ENCODE results near the gene NEMP2. TPM values are rescaled to one million over a fixed set of nuclear protein-coding genes. Genes with fewer than 3 reads are reported as not detected.

NEMP2 gene
- total RNA-seq, 1 experiment from 2014 or later = 8.3 TPM

DNA sequence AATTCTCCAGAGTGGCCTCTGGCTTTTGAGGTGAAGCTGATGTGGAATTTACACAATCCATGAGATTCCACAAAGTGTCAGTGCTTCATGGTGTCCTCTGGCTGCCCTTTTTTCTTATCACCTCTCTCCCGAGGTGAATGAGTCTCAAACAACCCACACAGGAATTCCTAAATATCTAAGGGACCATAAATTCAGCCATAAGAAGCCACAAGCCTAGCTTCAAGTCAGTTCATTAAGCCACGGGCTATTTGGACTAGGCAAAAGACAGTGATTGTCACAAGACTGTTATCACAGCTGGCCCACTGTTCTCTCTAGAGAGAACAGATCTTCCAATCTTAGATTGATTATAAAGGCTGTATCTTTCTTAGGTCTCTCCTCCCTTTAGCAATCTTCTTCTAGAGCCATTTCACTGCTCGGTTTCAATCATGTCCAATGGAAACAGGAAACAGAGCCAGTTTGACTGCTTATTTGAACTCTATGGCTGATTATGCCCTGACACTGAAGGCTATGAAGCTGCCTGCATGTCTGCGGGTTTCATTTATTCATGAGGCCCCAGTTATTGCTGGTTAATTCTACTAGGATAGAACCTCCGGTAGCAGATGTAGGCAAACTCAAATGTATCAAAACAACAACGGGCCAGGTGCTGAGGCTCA, 4.1 kb downstream of the NEMP2 start:
- Histone ChIP-seq H3K27me3 (ENCODE audit: insufficient read depth, low read depth) (no peaks in the 10 kb centered on the region), H4K20me1 (ENCODE audit: insufficient read depth) (no peaks in the 10 kb centered on the region), H3K4me2 (no peak overlapping the region), H3K27ac (no peak overlapping the region), H3K9me3 (ENCODE audit: insufficient read depth, low read depth) (no peaks in the 10 kb centered on the region), H3F3A (ENCODE audit: insufficient read depth, low read depth) (no peaks in the 10 kb centered on the region), H3K79me2 (ENCODE audit: low read depth) (0 out of 2 replicates have a peak, but pooled peaks cover under 1% of the 10 kb centered on the region), H3K9me2 (ENCODE audit: insufficient read depth) (no peaks in the 10 kb centered on the region), H3K36me3 (ENCODE audit: low read depth) (no peaks in the 10 kb centered on the region), H3K4me1 (replicated peaks; ENCODE audit: insufficient read depth) (peaks cover 24% of the 10 kb centered on the region), H3K4me3 (no peak overlapping the region), H2AFZ (no peak overlapping the region)
- ChIA-PET CTCF (no interaction called here), POLR2A (ENCODE audit: unreplicated experiment) (interaction anchor here (0.7 kb wide), 1 partner anchor 50 kb away, joined by 3 read pairs; no protein-coding TSS in a partner anchor)
- TF ChIP-seq CTCF (conservative IDR thresholded peaks at IDR 0.05) (no peak), EZH2 (IDR thresholded peaks at IDR 0.05; ENCODE audit: low read depth) (no peak)
- BruUV-seq (replicated peaks) = no TSS peak
- intact Hi-C loops (cut with micrococcal nuclease; ENCODE audit: unreplicated experiment) = loop anchor here (10.0 kb wide), 1 partner anchor 114 kb away; the partner anchor contains the start of gene NAB1
- DNase-seq = no peak

DNA sequence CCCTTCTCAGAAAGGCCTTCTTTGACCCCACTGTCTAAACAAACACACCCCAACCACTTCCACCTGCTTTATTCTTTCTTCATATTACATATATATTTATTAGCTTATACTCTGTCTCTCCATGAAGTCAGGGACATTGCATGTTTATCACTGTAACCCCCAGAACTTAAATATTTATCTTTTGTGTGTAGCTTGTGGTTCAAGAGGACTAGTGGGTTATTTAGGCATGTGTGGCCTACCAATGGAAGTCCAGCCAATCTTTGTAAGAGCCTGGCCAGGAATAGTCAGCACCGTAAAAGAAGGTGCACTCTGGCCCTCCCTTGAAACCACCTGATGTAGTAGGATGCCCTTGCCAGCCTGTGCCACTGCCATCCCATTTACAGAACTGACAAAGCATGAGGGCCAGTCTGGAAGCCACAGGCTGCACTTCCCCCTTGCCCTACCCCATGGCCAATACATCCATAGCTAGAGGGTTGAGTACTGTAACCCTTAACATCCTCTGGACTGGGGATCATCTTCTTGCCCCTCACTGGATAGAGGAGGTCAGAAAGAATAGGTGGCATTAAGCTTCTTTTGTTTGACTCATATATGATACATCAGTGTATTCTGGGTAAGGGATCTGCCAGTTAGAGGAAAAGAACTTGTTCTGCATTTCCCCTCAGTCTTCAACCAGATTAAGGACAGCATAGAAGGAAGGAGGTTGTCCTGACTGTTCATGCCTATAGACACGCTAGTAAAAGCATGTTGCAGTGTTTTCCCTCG, 4.9 kb downstream of the NEMP2 start:
- Histone ChIP-seq H3K9me3 (ENCODE audit: insufficient read depth, low read depth) (no peaks in the 10 kb centered on the region), H3K27ac (no peak overlapping the region), H3K4me2 (no peak overlapping the region), H3K36me3 (ENCODE audit: low read depth) (no peaks in the 10 kb centered on the region), H3K4me1 (replicated peaks; ENCODE audit: insufficient read depth) (peaks cover 24% of the 10 kb centered on the region), H3K9me2 (ENCODE audit: insufficient read depth) (no peaks in the 10 kb centered on the region), H2AFZ (no peak overlapping the region), H4K20me1 (ENCODE audit: insufficient read depth) (no peaks in the 10 kb centered on the region), H3K4me3 (no peak overlapping the region), H3K27me3 (ENCODE audit: insufficient read depth, low read depth) (no peaks in the 10 kb centered on the region), H3F3A (ENCODE audit: insufficient read depth, low read depth) (no peaks in the 10 kb centered on the region), H3K79me2 (ENCODE audit: low read depth) (no peaks in the 10 kb centered on the region)
- intact Hi-C loops (cut with micrococcal nuclease; ENCODE audit: unreplicated experiment) = loop anchor here (10.0 kb wide), 1 partner anchor 115 kb away; the partner anchor contains the start of gene NAB1
- no peak for TF ChIP-seq CTCF (conservative IDR thresholded peaks at IDR 0.05)
- no peak for TF ChIP-seq EZH2 (IDR thresholded peaks at IDR 0.05; ENCODE audit: low read depth)
- CTCF ChIA-PET = no interaction called here
- no peak for DNase-seq
- BruUV-seq (replicated peaks) = no TSS peak
- POLR2A ChIA-PET (ENCODE audit: unreplicated experiment) = interaction anchor here (0.6 kb wide), 1 partner anchor 672 kb away, joined by 9 read pairs; no protein-coding TSS in a partner anchor

DNA sequence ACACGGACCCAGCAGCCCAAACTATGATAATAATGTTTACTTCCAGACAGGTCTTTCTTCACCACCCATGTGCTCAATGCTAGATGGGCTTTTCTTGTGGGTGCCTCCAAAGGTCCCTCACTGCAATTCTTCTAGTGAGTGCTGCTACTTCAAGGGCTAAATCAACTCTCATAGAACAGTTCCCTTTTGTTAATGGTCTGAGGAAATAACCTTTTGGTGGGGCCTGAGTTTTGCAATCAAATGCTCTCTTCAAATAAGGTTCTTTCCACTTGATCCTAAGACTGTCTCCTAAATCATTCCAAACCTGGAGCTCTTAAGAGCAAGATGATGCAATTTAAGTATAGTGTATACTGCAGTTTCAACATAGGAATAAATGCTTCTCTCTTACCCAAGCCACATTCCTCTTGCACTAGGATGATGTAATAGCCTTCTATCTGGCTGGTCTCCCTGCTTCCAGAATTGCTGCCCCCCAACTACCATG, 6.0 kb downstream of the NEMP2 start:
- peak in 1 of 2 experiments; percentile 37 for DNase-seq
- H2AFZ ChIP-seq = no peak overlapping the region
- peak overlapping the region; percentile 26; the same call in 1 of the 2 replicates for H3K27ac ChIP-seq
- TF ChIP-seq EZH2 (IDR thresholded peaks at IDR 0.05; ENCODE audit: low read depth) (no peak), CTCF (conservative IDR thresholded peaks at IDR 0.05) (no peak)
- no peaks in the 10 kb centered on the region for H4K20me1 ChIP-seq (ENCODE audit: insufficient read depth)
- H3K27me3 ChIP-seq (ENCODE audit: insufficient read depth, low read depth) = no peaks in the 10 kb centered on the region
- H3K4me2 ChIP-seq = no peak overlapping the region
- intact Hi-C loops (cut with micrococcal nuclease; ENCODE audit: unreplicated experiment) = no loop called here
- CTCF ChIA-PET = no interaction called here
- no peaks in the 10 kb centered on the region for H3K9me3 ChIP-seq (ENCODE audit: insufficient read depth, low read depth)
- no peaks in the 10 kb centered on the region for H3K9me2 ChIP-seq (ENCODE audit: insufficient read depth)
- BruUV-seq (replicated peaks) = no TSS peak
- no peaks in the 10 kb centered on the region for H3F3A ChIP-seq (ENCODE audit: insufficient read depth, low read depth)
- peaks cover 20% of the 10 kb centered on the region for H3K4me1 ChIP-seq (replicated peaks; ENCODE audit: insufficient read depth)
- POLR2A ChIA-PET (ENCODE audit: unreplicated experiment) = no interaction called here
- H3K79me2 ChIP-seq (ENCODE audit: low read depth) = no peaks in the 10 kb centered on the region
- no peaks in the 10 kb centered on the region for H3K36me3 ChIP-seq (ENCODE audit: low read depth)
- no peak overlapping the region for H3K4me3 ChIP-seq
